OCI-LY1 (cell line): ENCODE data around the gene SFXN4.

Source experiments
- H2AFZ ChIP-seq: fragments of 200-600 bp; sonication (generic), shearing (Covaris generic); 2 replicates; pipeline ENCODE4 v1.6.0; 2014; ENCODE audit warnings: antibody characterized with exemption, mild to moderate bottlenecking, low read length
- H3F3A ChIP-seq: fragments of 200-600 bp; sonication (generic), shearing (Covaris generic); 2 replicates; pipeline ENCODE4 v1.6.0; 2014; ENCODE audit warnings: mild to moderate bottlenecking, antibody characterized with exemption, low read length, moderate library complexity; ENCODE audit not compliant: insufficient read depth
- H3K27ac ChIP-seq: fragments of 200-600 bp; sonication (generic); 2 replicates; pipeline ENCODE4 v1.5.1; 2014; ENCODE audit warnings: low read length, mixed run types, mild to moderate bottlenecking, low read depth; ENCODE audit not compliant: poor library complexity, severe bottlenecking
- H3K27me3 ChIP-seq: fragments of 200-600 bp; sonication (generic); 2 replicates; pipeline ENCODE4 v1.6.0; 2014; ENCODE audit warnings: antibody characterized with exemption, mild to moderate bottlenecking, low read length, moderate library complexity; ENCODE audit not compliant: insufficient read depth
- H3K36me3 ChIP-seq: fragments of 200-600 bp; sonication (generic); 2 replicates; pipeline ENCODE4 v1.6.1; 2014; ENCODE audit warnings: mild to moderate bottlenecking, antibody characterized with exemption, low read length, moderate library complexity, mixed read lengths; ENCODE audit not compliant: insufficient read depth
- H3K4me1 ChIP-seq: fragments of 200-600 bp; sonication (generic); 2 replicates; pipeline ENCODE4 v1.5.1; 2014; ENCODE audit warnings: mild to moderate bottlenecking, low read length, moderate library complexity; ENCODE audit not compliant: insufficient read depth, severe bottlenecking
- H3K4me2 ChIP-seq: fragments of 200-600 bp; sonication (generic), shearing (Covaris generic); 2 replicates; pipeline ENCODE4 v1.6.1; 2014; ENCODE audit warnings: low read length
- H3K4me3 ChIP-seq: fragments of 200-600 bp; sonication (generic); 2 replicates; pipeline ENCODE4 v1.5.1; 2014; ENCODE audit warnings: low read length, low read depth, mild to moderate bottlenecking, mixed read lengths; ENCODE audit not compliant: poor library complexity, severe bottlenecking
- H3K79me2 ChIP-seq: fragments of 200-600 bp; shearing (Covaris generic); 2 replicates; pipeline ENCODE4 v1.6.1; 2016; ENCODE audit warnings: mixed run types, low read length, mixed read lengths; ENCODE audit not compliant: insufficient read depth
- H3K9ac ChIP-seq: fragments of 200-600 bp; sonication (generic), shearing (Covaris generic); 2 replicates; pipeline ENCODE4 v1.6.1; 2014; ENCODE audit warnings: mild to moderate bottlenecking, low read length, mixed read lengths
- H3K9me2 ChIP-seq: fragments of 200-600 bp; sonication (generic), shearing (Covaris generic); 2 replicates; pipeline ENCODE4 v1.6.1; 2014; ENCODE audit warnings: low read depth, mild to moderate bottlenecking, low read length, mixed read lengths
- H3K9me3 ChIP-seq: fragments of 200-600 bp; shearing (Covaris generic); 2 replicates; pipeline ENCODE4 v1.6.1; 2014; ENCODE audit warnings: low read length, mixed read lengths
- H4K20me1 ChIP-seq: fragments of 200-600 bp; sonication (generic), shearing (Covaris generic); 2 replicates; pipeline ENCODE4 v1.6.0; 2016; ENCODE audit warnings: mild to moderate bottlenecking, low read length; ENCODE audit not compliant: insufficient read depth
- EZH2 ChIP-seq: fragments of 200-600 bp; sonication (generic), shearing (Covaris generic); IDR thresholded peaks from 2 replicates; pipeline ENCODE4 v1.8.0; 2017; ENCODE audit warnings: borderline replicate concordance, mixed run types, mild to moderate bottlenecking, antibody characterized with exemption, low read length, moderate library complexity, mixed read lengths
- TF ChIP-seq, protein P1 (sequence below): fragments of 200-600 bp; sonication (generic), shearing (Covaris generic); IDR thresholded peaks from 2 replicates; pipeline ENCODE4 v1.5.1; 2017; ENCODE audit warnings: mild to moderate bottlenecking, antibody characterized with exemption, low read length, moderate library complexity, mixed read lengths

SFXN4 gene

DNA sequence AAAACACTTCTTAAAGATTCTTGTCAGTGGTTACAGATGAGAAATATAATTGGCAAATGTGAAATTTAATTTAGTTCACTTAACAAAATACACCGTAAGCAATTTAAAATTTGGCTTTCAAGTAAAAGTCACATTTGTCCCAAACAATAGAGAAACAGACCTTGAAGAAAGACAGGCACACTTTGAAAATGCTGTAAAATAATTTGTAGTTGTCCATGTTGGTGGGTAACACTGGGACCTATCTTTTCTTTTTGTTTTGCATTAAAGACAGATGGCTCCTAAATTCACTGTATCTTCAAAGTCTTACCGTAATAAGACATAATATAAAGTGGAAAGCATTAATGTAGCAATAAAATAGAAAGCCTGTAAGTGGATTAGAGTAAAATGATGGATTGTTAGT, 45.1 kb upstream of the SFXN4 start:
- H3K9me3 ChIP-seq: no peaks in the 10 kb centered on the region
- no peak overlapping the region for H3K4me2 ChIP-seq

GRCh38 chr10:119209736-119210355, 44.3 kb upstream of the SFXN4 start:
- Histone ChIP-seq H3K79me2 (no peaks in the 10 kb centered on the region), H2AFZ (no peak overlapping the region), H3K4me2 (0 out of 2 replicates have a peak overlapping the region, but pooled peaks have one; percentile 91), H3K9me2 (no peaks in the 10 kb centered on the region), H3K4me1 (peaks cover 29% of the 10 kb centered on the region), H3K36me3 (no peaks in the 10 kb centered on the region), H3K27ac (no peak overlapping the region), H3K4me3 (no peak overlapping the region), H4K20me1 (no peaks in the 10 kb centered on the region), H3K27me3 (peaks cover 9% of the 10 kb centered on the region; the same call in 1 of the 2 replicates), H3F3A (no peaks in the 10 kb centered on the region), H3K9ac (no peak overlapping the region), H3K9me3 (no peaks in the 10 kb centered on the region)
- TF ChIP-seq EZH2: no peak
- TF ChIP-seq, protein P1, sequence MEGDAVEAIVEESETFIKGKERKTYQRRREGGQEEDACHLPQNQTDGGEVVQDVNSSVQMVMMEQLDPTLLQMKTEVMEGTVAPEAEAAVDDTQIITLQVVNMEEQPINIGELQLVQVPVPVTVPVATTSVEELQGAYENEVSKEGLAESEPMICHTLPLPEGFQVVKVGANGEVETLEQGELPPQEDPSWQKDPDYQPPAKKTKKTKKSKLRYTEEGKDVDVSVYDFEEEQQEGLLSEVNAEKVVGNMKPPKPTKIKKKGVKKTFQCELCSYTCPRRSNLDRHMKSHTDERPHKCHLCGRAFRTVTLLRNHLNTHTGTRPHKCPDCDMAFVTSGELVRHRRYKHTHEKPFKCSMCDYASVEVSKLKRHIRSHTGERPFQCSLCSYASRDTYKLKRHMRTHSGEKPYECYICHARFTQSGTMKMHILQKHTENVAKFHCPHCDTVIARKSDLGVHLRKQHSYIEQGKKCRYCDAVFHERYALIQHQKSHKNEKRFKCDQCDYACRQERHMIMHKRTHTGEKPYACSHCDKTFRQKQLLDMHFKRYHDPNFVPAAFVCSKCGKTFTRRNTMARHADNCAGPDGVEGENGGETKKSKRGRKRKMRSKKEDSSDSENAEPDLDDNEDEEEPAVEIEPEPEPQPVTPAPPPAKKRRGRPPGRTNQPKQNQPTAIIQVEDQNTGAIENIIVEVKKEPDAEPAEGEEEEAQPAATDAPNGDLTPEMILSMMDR: no peak

More for the DNA sequence above, 45.1 kb upstream of the SFXN4 start:
- no peaks in the 10 kb centered on the region for H4K20me1 ChIP-seq
- no peak overlapping the region for H3K27ac ChIP-seq
- H3K9ac ChIP-seq: no peak overlapping the region
- peaks cover 29% of the 10 kb centered on the region for H3K4me1 ChIP-seq
- H3K36me3 ChIP-seq: no peaks in the 10 kb centered on the region
- no peak for TF ChIP-seq EZH2
- TF ChIP-seq, protein P1: no peak
- no peaks in the 10 kb centered on the region for H3K9me2 ChIP-seq
- no peak overlapping the region for H2AFZ ChIP-seq
- H3F3A ChIP-seq: no peaks in the 10 kb centered on the region
- H3K27me3 ChIP-seq: peaks cover 9% of the 10 kb centered on the region; the same call in 1 of the 2 replicates
- H3K4me3 ChIP-seq: no peak overlapping the region
- no peaks in the 10 kb centered on the region for H3K79me2 ChIP-seq

GRCh38 chr10:119209035-119209735, 43.7 kb upstream of the SFXN4 start:
- H3K4me1 ChIP-seq: peaks cover 29% of the 10 kb centered on the region
- H3K27ac ChIP-seq: no peak overlapping the region
- H3K9me2 ChIP-seq: no peaks in the 10 kb centered on the region
- no peaks in the 10 kb centered on the region for H4K20me1 ChIP-seq
- no peak overlapping the region for H3K4me3 ChIP-seq
- no peaks in the 10 kb centered on the region for H3K9me3 ChIP-seq
- peak overlapping the region; percentile 91; the same call in 1 of the 2 replicates for H3K4me2 ChIP-seq
- H2AFZ ChIP-seq: no peak overlapping the region
- no peaks in the 10 kb centered on the region for H3K79me2 ChIP-seq
- no peaks in the 10 kb centered on the region for H3F3A ChIP-seq
- no peak overlapping the region for H3K9ac ChIP-seq
- no peaks in the 10 kb centered on the region for H3K36me3 ChIP-seq
- no peak for TF ChIP-seq EZH2
- TF ChIP-seq, protein P1: peak; percentile 89
- H3K27me3 ChIP-seq: peaks cover 9% of the 10 kb centered on the region; the same call in 1 of the 2 replicates
